HG02623 (cell line): ENCODE results near the gene PCDHGB1.
A peak's percentile ranks its signal among the peaks of the same experiment; 100 is the strongest.
"Not testable (repeated sequence)": the region's sequence is repeated elsewhere in the genome, so short reads cannot be mapped to it uniquely, and the experiment has no call there.

Experiments used
- ATAC-seq: cut with Tn5 transposase; IDR thresholded peaks from one replicate; pipeline ENCODE4 v1.9.1; 2021; ENCODE audit warnings: moderate library complexity; ENCODE audit not compliant: unreplicated experiment

The PCDHGB1 gene

DNA sequence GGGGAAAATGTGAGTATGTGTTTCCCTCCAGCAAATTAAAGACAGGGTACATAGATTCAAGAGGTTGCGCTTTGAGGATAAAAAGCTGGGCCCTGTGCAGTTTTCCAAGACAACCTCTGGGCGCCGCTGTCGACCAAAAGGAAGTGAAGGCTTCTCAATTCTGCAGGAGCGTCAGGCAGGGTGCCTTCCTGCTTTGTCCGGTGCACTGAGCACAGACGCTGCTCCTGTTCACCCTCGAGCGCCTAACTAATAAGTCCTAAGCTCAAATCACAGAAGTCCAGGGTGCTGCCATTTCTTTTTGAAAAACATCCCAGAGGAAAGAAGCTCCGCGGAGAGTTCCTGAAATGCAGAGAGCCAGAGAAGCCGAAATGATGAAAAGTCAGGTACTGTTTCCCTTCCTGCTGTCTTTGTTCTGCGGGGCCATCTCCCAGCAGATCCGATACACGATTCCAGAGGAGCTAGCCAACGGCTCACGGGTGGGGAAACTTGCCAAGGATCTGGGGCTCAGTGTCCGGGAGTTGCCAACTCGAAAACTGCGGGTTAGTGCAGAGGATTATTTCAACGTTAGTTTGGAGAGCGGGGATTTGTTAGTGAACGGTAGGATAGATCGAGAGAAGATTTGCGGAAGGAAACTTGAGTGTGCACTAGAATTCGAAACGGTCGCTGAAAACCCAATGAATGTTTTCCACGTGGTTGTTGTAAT, at the start of gene PCDHGB1:
Gene PCDHGB1 (plus strand): TSS at position 183 of the 703 bp plus-strand sequence. CDS start 162 bp downstream, at position 345.
- ATAC-seq: no peak

DNA sequence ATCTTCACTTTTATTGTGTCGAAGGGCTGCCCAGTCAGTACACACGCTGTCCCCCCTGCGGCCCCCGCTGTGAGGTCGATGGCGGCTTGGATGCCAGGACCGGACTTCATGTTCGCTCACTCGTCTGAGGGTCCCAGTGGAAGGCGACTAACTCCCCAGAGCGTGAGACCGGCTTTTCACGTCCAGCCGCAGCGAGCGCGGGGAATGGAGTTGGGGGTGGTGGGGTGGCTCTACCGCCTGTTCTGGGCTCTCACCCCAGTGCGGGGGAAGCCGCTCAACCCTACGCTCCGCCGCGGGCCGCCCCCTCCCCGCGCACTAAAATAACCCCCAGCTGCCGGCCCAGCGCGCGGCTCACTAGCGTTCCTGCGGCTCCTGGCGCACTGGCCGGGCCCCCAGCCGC, 46.1 kb upstream of the PCDHGB1 start, which contains the start of gene SLC25A2:
Gene SLC25A2 (minus strand): TSS at position 294 of the 400 bp plus-strand sequence. CDS start 184 bp downstream, at position 110.
- no peak for ATAC-seq

DNA sequence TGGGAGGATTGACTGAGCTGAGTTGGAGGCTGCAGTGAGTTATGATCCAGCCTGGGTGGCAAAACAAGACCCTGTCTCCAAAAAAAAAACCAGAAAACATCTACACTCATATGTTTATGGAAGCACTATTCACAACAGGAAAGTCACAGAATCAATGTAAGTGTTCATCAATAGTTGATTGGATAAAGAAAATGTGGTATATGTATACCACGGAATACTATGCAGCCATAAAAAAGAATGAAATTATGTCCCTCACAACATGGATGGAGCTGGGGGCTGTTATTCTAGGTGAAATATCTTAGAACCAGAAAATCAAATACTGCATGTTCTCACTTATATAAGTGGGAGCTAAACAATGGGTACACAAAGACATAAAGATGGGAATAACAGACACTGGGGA, 43.3 kb upstream of the PCDHGB1 start:
- no peak for ATAC-seq

DNA sequence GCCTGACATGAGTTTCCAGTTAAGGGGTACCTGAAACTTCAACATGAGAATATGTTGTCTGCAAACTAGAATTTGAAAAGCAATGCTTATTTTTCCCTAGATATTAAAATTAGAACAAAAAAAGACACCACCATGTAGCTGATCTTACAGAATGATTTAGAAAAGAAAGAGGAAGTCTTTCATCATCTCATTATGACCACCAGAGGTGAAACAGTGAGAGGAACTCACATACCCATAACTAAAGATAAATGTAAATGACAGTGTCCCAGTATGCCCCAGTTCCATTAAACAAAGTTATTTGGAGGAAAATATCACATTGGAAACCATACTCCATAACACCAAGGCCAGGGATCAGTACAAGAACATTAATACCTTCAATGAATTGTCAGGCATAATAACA, 36.2 kb upstream of the PCDHGB1 start:
- ATAC-seq: no peak

DNA sequence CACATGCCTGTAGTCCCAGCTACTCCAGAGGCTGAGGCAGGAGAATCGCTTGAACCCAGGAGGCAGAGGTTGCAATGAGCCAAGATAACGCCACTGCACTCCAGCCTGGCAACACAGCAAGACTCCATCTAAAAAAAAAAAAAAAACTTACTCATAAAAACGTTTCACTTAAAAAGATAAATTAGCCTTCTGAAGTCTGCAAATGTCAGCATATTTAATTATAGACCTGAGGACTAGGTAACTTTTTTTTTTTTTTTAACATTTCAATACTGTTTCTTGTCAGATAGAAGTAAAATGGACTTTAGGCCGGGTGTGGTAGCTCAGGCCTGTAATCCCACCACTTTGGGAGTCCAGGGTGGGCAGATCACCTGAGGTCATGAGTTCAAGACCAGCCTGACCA, 32.9 kb upstream of the PCDHGB1 start:
- not testable (repeated sequence) for ATAC-seq

DNA sequence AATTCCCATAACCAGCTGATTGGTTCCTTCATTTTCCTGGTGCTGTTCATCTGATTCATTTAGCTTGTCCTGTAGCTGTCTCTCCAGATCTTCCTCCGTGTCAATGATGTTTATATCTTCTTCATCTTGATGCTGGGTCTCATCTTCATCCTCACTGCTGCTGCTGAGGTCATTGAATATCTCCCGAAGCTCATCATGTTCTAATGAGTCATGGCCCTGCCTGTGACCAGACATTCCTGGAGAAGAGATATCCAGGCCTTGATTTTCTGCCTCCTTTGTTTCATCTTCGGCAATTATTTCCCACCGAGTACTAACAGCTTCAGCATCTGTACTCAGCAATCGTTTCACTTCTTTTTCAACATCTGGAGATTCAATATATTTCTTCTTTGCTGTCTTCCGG, 30.7 kb upstream of the PCDHGB1 start:
- no peak for ATAC-seq

DNA sequence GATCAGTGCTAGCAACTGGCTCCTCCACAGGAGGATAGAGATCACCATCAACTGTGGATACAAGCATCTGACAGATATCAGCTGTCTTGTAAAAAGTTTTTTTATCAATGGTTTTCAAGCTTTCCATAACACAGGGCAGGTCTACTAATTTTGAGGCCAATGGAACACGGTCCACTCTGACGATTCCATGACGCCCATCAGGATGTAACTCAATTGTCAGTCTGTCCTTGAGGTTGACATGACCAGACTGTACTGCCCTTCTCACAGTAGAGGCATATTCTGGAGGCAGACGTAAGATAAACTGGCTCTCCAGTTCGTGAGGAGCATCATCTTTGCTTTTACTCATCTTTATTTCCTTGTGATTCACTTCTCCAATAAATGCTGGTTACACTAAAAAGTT, 30.2 kb upstream of the PCDHGB1 start:
- ATAC-seq: no peak

DNA sequence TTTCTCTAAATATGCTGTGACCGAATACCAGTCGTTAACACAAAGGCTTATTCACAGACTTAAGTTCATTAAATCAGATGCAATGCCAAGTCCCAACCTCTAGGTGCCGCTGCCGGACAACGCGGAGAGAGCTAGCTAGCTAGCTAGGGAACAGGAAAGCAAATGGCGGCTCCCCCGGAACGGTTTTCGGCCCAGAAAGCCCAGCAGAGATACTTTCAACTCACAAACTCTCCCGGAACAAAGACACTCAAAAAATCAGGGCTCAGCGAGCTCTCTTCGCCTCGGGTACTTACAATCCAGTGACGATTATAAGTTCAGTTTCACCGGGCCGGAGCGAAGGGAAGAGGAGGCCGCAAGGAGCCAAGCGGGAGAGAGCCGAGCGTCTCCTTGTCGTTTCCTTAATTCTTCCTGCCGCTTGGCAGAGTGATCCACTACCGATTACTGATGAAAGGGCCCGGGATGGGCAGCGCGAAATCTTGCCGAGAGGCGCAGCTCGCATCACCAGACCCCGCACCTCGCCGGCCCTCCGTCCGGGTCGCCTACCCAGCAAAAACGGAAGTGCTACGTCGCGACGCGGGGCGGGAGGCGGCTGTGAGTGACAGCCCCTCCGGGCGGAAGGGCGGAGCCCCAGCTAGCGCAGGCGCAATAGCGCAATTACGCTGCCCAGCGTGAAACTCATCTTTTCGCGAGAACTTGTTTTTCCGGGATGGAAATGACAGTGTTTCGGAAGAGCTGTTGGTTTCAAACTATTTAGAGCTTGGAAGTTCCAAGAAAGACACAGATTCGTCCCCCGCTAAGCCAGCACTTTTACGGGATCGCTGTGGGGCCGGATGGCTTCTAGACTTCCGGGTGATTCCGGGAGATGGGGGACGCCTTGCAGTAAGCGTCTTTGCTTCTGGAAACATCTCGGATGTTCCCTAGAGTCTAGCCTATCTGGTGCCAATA, 29.4 kb upstream of the PCDHGB1 start, which contains the start of gene TAF7:
Gene TAF7 (minus strand): TSS at position 560 of the 945 bp plus-strand sequence. CDS start 740 bp downstream, outside the sequence.
- peak; percentile 91 for ATAC-seq

DNA sequence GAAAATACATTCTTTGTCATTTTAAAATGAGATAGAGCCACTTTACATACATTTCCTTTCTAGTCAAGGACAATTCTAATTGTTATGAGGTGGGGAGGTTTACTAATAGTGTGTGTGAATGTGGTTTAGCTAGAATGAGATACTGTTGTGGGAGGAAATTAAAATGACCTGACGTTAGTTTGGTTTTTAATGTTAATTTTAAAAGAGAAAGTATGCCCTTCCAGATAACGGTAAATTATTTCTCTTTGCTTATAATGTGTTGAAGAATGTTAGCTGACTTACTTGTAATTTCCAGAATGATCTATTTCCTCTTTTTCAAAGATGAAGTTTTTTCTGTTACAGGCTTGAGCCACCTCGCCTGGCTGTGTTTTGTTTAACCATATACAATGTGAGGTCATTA, 27.6 kb upstream of the PCDHGB1 start:
- no peak for ATAC-seq

DNA sequence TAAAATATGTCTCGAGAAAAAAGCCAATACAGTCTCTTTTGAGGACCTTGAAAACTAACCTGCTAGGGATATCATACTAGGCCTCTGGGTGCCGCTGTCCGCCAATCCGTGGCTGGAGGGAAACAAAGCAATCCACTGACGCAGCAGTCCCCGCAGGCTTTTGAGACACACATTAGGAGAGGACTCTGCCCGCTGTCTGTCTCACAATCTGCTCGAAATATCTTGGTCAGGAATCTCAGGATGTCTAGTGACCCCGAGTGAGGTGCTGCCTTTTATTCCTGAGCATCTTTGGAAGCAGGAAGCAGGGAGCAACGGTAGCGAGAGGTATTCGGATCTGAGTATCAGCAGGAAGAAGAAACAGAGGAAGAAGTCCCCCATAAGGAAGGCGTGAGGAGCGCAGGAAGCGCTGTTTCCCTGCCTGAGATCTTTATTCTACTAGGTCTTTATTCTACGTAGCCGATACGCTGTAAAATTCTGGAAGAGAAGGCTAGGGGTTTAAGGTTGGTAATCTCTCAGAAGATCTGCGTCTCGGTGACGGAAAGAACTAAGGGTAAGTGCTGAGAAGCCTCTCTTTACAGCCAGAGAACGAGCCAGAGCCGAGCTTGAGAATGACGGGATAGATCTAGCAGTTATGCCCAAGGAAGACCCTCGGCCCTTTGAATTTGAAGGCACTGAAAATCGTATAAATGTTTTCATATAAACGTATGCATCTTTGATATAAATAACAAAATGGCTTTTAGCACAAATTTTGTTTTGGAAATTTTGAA, 23.6 kb upstream of the PCDHGB1 start:
- peak; percentile 71 for ATAC-seq

DNA sequence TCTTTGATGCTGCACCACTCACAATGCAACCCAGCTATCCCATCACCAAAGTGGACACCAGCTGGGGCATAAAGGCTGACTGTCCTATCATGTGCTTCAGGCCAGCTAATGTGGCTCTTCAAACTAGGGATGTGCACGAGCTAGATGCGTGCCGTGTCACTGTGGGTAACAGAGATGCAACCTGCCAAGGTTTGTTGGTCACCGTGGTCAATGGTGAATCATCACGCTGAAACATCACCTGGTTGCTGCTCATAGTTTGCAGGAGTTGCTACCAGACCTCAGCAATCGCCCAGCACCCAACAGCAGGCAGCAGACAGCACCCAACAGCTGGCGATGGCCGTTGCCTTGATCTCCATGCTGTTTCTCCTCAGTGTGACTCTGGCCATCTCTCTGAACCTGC, 21.7 kb upstream of the PCDHGB1 start:
- ATAC-seq: no peak

DNA sequence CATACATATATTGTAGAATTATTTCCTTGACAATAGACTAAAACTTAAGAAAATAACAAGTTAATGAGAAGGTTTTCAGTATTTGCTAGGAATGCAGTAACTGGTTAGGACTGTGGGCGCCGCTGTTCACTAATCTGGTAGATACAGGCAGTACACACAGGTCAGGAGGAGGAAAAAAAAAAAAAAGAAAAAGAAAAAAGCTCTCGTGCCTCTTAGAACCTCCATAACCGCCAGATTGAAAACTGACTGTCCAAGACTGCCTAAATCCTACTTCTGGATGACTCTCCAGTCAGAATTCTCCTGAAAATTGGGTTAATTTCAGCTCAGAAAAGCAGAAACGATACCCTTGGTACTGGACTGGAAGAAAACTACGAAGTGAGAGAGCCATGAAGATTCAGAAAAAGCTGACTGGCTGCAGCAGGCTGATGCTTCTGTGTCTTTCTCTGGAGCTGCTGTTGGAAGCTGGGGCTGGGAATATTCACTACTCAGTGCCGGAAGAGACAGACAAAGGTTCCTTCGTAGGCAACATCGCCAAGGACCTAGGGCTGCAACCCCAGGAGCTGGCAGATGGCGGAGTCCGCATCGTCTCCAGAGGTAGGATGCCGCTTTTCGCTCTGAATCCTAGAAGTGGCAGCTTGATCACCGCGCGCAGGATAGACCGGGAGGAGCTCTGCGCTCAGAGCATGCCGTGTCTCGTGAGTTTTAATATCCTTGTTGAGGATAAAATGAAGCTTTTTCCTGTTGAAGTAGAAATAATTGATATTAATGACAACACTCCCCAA, 19.4 kb upstream of the PCDHGB1 start, which contains the start of gene PCDHGA1:
Gene PCDHGA1 (plus strand): TSS at position 216 of the 782 bp plus-strand sequence.
- no peak for ATAC-seq

DNA sequence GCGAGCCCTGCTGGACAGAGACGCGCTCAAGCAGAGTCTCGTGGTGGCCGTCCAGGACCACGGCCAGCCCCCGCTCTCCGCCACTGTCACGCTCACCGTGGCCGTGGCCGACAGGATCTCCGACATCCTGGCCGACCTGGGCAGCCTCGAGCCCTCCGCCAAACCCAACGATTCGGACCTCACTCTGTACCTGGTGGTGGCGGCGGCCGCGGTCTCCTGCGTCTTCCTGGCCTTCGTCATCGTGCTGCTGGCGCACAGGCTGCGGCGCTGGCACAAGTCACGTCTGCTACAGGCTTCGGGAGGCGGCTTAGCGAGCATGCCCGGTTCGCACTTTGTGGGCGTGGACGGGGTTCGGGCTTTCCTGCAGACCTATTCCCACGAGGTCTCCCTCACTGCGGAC, 17.3 kb upstream of the PCDHGB1 start:
- ATAC-seq: not testable (repeated sequence)

DNA sequence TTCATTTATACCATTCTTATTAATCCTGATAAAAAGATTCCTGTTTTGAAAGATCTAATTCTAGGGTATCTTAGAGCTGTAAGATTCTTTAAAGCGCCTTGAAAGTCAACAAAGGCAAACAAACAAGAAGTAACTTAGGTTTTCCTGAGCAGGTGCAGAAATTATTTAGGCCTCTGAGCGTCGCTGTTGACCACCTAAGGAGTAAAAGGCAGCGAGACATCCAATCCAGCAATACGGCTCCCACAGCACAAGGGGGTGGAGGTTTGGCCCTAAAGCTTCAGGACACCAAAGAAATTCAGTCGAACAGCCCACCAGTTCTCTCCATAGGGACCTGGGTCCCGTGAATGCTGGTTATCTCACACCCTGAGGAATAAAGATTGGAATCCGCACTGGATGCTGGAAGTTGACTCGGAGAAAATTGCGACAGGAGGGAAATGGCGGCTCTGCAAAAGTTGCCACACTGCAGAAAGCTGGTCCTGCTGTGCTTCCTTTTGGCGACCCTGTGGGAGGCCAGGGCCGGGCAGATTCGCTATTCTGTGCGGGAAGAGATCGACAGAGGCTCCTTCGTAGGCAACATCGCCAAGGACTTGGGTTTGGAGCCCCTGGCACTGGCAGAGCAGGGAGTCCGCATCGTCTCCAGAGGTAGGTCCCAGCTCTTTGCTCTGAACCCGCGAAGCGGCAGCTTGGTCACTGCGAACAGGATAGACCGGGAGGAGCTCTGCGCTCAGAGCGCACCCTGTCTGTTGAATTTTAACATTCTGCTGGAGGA, 11.2 kb upstream of the PCDHGB1 start, which contains the start of gene PCDHGA2:
Gene PCDHGA2 (plus strand): TSS at position 223 of the 769 bp plus-strand sequence.
- ATAC-seq: no peak

DNA sequence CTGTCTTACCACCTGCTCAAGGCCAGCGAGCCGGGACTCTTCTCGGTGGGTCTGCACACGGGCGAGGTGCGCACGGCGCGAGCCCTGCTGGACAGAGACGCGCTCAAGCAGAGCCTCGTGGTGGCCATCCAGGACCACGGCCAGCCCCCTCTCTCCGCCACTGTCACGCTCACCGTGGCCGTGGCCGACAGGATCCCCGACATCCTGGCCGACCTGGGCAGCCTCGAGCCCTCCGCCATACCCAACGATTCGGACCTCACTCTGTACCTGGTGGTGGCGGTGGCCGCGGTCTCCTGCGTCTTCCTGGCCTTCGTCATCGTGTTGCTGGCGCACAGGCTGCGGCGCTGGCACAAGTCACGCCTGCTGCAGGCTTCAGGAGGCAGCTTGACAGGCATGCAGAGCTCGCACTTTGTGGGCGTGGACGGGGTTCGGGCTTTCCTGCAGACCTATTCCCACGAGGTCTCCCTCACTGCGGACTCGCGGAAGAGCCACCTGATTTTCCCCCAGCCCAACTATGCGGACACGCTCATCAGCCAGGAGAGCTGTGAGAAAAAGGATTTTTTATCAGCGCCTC, 9.0 kb upstream of the PCDHGB1 start:
- not testable (repeated sequence) for ATAC-seq

DNA sequence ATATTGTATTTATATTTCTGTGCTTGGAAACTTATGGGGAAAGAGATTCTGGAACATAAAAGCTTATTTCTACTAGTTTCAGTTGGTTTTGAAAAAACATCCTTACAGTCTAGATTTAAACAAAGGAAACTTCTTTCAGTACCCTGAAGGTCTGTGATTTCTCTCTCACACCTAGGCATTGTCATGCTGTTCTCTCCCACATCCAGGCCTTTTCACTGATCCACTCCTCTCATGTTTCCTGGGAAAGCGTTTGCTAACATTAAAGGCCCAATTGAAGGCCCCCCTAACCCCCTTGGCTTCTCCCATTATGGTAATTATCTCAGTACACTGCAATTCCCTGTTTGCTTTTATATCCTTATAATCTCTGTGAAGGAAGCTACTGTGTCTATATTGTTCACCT, 7.1 kb upstream of the PCDHGB1 start:
- no peak for ATAC-seq

DNA sequence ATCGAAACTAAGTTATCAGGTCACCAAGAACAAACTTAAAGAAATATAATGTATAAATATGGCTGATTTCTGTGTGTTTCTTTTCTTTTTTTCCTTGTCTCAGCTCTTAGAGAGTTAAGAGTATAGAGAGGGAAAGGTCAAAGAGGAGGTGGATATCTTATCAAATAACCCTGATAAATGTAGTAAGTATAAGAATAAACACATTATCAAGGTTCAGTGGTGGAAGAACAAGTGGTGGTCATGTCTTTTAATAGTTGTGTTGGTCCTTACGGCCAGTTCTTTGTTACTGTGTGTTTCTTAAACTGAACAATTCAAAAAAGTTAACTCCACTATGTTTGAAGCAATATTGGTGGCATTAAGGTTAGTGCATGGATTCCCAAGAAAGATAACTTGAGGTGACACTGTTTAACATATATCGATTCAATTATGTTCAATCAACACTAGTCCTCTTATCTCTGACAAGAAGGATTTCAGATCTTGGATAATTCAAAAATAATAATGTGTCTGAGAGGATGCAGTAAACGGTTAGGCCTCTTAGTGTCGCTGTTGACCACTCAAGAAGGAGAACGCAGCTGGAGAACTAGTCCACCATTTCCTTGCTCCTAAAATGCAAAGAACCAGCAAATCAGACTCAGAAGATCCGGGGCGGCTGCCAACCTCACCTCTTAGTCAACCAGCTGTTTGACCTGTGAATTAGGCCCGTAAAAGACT, 6.5 kb upstream of the PCDHGB1 start, which contains the start of gene PCDHGA3:
Gene PCDHGA3 (plus strand): TSS at position 588 of the 711 bp plus-strand sequence. CDS start 205 bp downstream, outside the sequence.
- no peak for ATAC-seq

DNA sequence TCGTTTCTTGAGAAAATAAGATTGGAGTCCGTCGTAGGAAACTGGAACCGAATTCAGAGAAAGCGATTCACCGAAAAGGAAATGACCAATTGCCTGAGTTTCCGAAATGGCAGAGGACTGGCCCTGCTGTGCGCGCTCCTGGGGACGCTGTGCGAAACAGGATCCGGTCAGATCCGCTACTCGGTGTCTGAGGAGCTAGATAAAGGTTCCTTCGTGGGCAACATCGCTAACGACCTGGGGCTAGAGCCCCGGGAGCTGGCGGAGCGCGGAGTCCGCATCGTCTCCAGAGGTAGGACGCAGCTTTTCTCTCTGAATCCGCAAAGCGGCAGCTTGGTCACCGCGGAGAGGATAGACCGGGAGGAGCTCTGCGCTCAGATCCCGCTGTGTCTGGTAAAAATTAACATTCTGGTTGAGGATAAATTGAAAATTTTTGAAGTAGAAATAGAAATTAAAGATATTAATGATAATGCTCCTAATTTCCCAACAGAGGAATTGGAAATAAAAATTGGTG, 5.9 kb upstream of the PCDHGB1 start:
- ATAC-seq: no peak
